ENCODE data around the gene SUSD1. TPM values are rescaled to one million over a fixed set of nuclear protein-coding genes. Genes with fewer than 3 reads are reported as not detected.
"Not testable (repeated sequence)": the region's sequence is repeated elsewhere in the genome, so short reads cannot be mapped to it uniquely, and the experiment has no call there.

Gene SUSD1
- total and polyA plus RNA-seq, 2 experiments from 2014 or later = 18.5 to 30.5 TPM

DNA sequence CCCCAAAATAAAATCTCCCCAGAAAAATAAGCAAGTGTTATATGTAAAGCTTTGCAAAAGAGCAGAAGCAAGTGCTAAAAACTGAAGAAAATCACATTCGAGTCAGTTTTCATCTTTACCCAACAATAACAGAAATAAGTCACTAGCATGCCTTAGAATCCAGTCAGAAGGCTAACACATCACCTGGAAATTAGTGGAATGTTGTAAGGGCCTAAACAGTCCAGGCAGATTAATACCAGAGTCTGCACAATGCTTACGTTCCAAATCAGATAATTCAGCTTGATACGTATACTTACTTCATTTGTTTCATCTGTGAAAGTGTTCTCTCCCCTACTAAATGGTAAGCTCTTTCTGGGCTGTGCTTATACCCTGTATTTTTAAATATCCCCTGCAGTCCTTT is 42.7 kb downstream of the SUSD1 start:
- Histone ChIP-seq H3K27me3 (no peaks in the 10 kb centered on the region), H3K79me2 (peaks cover 7% of the 10 kb centered on the region), H3K9me2 (replicated peaks; ENCODE audit: insufficient read depth) (no peaks in the 10 kb centered on the region), H3K27ac (no peak overlapping the region), H3K4me2 (no peak overlapping the region), H3K9me3 (ENCODE audit: low read depth) (no peaks in the 10 kb centered on the region), H4K20me1 (ENCODE audit: insufficient read depth, poor library complexity, severe bottlenecking) (no peaks in the 10 kb centered on the region), H3K36me3 (replicated peaks; ENCODE audit: insufficient read depth, low read depth) (peaks cover 9% of the 10 kb centered on the region), H3K4me3 (no peak overlapping the region), H2AFZ (no peak overlapping the region), H3K4me1 (ENCODE audit: insufficient read depth) (no peaks in the 10 kb centered on the region)
- 89% methylated on average over 3 of the region's 3 CpGs for WGBS (ENCODE audit: low lambda C conversion rate, missing lambda C conversion rate)
- TF ChIP-seq EZH2 (IDR thresholded peaks at IDR 0.05; ENCODE audit: borderline replicate concordance) (no peak), EZH2phosphoT487 (IDR thresholded peaks at IDR 0.05; ENCODE audit: low read depth, severe bottlenecking, unreplicated experiment) (no peak), CTCF (IDR thresholded peaks at IDR 0.05; ENCODE audit: poor library complexity) (no peak)
- no peak for DNase-seq (ENCODE audit: low spot score)

DNA sequence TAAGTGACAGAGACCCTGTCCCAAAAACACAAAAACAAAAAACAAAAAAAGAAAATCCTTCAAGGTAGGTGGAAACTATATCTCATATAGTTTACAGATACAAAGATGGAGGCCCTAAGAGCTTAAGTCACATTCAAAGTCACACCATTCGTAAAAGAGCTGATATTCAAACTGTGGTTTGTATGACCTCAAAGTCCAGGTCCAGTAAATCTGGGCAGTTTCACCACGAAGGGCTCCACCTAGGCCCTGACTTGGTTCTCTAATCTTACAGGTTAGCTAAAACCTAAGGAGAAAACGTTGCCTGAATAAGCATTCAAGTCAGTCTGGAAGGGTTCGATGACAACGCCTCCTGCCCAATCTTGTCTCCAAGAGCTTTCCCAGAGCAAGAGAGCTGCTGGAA is 44.1 kb downstream of the SUSD1 start:
- Histone ChIP-seq H3K4me3 (no peak overlapping the region), H3K9me3 (ENCODE audit: low read depth) (no peaks in the 10 kb centered on the region), H2AFZ (no peak overlapping the region), H3K36me3 (replicated peaks; ENCODE audit: insufficient read depth, low read depth) (peaks cover 9% of the 10 kb centered on the region), H3K9me2 (replicated peaks; ENCODE audit: insufficient read depth) (no peaks in the 10 kb centered on the region), H3K4me1 (ENCODE audit: insufficient read depth) (no peaks in the 10 kb centered on the region), H3K4me2 (no peak overlapping the region), H3K27ac (peak overlapping the region; percentile 54), H3K79me2 (peaks cover 7% of the 10 kb centered on the region), H3K27me3 (no peaks in the 10 kb centered on the region), H4K20me1 (ENCODE audit: insufficient read depth, poor library complexity, severe bottlenecking) (no peaks in the 10 kb centered on the region)
- peak; percentile 20 for DNase-seq (ENCODE audit: low spot score)
- TF ChIP-seq CTCF (IDR thresholded peaks at IDR 0.05; ENCODE audit: poor library complexity) = no peak
- no peak for TF ChIP-seq EZH2phosphoT487 (IDR thresholded peaks at IDR 0.05; ENCODE audit: low read depth, severe bottlenecking, unreplicated experiment)
- no peak for TF ChIP-seq EZH2 (IDR thresholded peaks at IDR 0.05; ENCODE audit: borderline replicate concordance)
- 73% methylated on average over 5 of the region's 5 CpGs for WGBS (ENCODE audit: low lambda C conversion rate, missing lambda C conversion rate)

DNA sequence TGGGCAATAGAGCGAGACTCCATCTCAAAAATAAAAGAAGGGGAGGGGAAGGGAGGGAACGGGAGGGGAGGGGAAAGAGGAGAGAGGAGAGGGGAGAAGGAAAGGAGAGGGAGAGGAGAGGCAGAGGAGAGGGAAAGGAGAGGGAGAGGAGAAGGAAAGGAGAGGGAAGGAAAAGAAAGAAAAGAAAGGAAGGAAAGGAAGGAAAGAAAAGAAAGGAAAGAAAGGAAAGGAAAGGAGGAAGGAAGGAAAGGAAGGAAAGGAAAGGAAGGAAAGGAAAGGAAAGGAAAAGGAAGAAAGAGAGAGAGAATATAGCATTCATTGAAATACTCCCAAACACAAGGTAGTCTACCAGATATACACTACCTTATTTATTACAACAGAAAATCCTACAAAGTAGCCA is 44.8 kb downstream of the SUSD1 start:
- H3K4me2 ChIP-seq = no peak overlapping the region
- peaks cover 7% of the 10 kb centered on the region for H3K79me2 ChIP-seq
- peaks cover 9% of the 10 kb centered on the region for H3K36me3 ChIP-seq (replicated peaks; ENCODE audit: insufficient read depth, low read depth)
- no peaks in the 10 kb centered on the region for H3K27me3 ChIP-seq
- TF ChIP-seq CTCF (IDR thresholded peaks at IDR 0.05; ENCODE audit: poor library complexity) = no peak
- no peak for TF ChIP-seq EZH2 (IDR thresholded peaks at IDR 0.05; ENCODE audit: borderline replicate concordance)
- no peak for TF ChIP-seq EZH2phosphoT487 (IDR thresholded peaks at IDR 0.05; ENCODE audit: low read depth, severe bottlenecking, unreplicated experiment)
- DNase-seq (ENCODE audit: low spot score) = no peak
- no peaks in the 10 kb centered on the region for H3K9me2 ChIP-seq (replicated peaks; ENCODE audit: insufficient read depth)
- no peaks in the 10 kb centered on the region for H3K4me1 ChIP-seq (ENCODE audit: insufficient read depth)
- no peak overlapping the region for H2AFZ ChIP-seq
- no peaks in the 10 kb centered on the region for H3K9me3 ChIP-seq (ENCODE audit: low read depth)
- H3K4me3 ChIP-seq = no peak overlapping the region
- no peak overlapping the region for H3K27ac ChIP-seq
- 66% methylated on average over 2 of the region's 2 CpGs for WGBS (ENCODE audit: low lambda C conversion rate, missing lambda C conversion rate)
- H4K20me1 ChIP-seq (ENCODE audit: insufficient read depth, poor library complexity, severe bottlenecking) = no peaks in the 10 kb centered on the region

GRCh38 chr9:112129246-112129645 is 45.9 kb downstream of the SUSD1 start:
- Histone ChIP-seq H3K9me3 (ENCODE audit: low read depth) (no peaks in the 10 kb centered on the region), H3K27me3 (no peaks in the 10 kb centered on the region), H2AFZ (no peak overlapping the region), H4K20me1 (ENCODE audit: insufficient read depth, poor library complexity, severe bottlenecking) (no peaks in the 10 kb centered on the region), H3K4me1 (ENCODE audit: insufficient read depth) (no peaks in the 10 kb centered on the region), H3K4me3 (no peak overlapping the region), H3K27ac (no peak overlapping the region), H3K36me3 (replicated peaks; ENCODE audit: insufficient read depth, low read depth) (peaks cover 6% of the 10 kb centered on the region), H3K4me2 (no peak overlapping the region), H3K79me2 (peaks cover 7% of the 10 kb centered on the region), H3K9me2 (replicated peaks; ENCODE audit: insufficient read depth) (no peaks in the 10 kb centered on the region)
- no peak for DNase-seq (ENCODE audit: low spot score)
- TF ChIP-seq EZH2phosphoT487 (IDR thresholded peaks at IDR 0.05; ENCODE audit: low read depth, severe bottlenecking, unreplicated experiment) (no peak), EZH2 (IDR thresholded peaks at IDR 0.05; ENCODE audit: borderline replicate concordance) (no peak), CTCF (IDR thresholded peaks at IDR 0.05; ENCODE audit: poor library complexity) (no peak)
- 94% methylated on average over 6 of the region's 6 CpGs for WGBS (ENCODE audit: low lambda C conversion rate, missing lambda C conversion rate)

GRCh38 chr9:112128399-112128798 is 46.7 kb downstream of the SUSD1 start:
- H3K36me3 ChIP-seq (replicated peaks; ENCODE audit: insufficient read depth, low read depth); H3K9me3 ChIP-seq (ENCODE audit: low read depth); H3K4me3 ChIP-seq; H2AFZ ChIP-seq; H3K79me2 ChIP-seq; H3K4me1 ChIP-seq (ENCODE audit: insufficient read depth); H3K4me2 ChIP-seq; H4K20me1 ChIP-seq (ENCODE audit: insufficient read depth, poor library complexity, severe bottlenecking); DNase-seq (ENCODE audit: low spot score); H3K27me3 ChIP-seq; H3K27ac ChIP-seq; H3K9me2 ChIP-seq (replicated peaks; ENCODE audit: insufficient read depth): not testable (repeated sequence)
- WGBS (ENCODE audit: low lambda C conversion rate, missing lambda C conversion rate) = 91% methylated on average over 5 of the region's 5 CpGs
